Measurements from ENCODE around the gene FOSB.

FOSB gene

DNA sequence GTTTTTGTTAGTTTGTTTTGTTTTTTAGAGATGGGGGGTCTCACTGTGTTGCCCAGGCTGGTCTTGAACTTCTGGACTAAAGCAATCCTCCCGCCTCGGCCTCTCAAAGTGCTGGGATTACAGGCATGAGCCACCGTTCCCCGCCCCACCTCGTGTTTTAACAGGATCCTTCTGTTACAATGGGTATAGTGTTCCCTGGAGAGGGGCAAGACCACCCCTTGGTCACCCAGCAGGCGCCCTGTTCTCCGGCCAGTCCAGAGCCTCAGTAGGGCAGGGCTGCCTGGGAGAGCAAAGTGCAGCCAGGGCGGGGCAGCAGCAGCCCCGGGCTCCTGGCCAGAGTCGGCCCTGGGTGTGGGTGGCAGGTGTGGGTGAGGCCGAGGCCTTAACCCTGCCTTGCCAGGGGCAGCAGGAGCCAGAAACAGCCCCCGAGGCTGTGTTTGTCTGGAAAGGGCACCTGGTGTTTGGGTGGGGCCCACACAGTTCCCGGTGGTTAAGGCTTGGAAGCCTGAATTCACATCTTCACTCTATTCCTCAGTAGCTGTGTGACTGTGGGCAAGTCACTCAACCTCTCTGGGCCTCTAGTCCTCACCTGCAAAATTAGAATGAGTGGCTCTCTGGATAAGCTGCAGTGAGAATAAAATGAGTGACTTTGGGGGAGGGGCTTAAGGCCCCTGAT, 46.7 kb downstream of the FOSB start:
- peak overlapping the region; percentile 16 for H3K4me3 ChIP-seq (ENCODE audit: low read depth, low read length)
- TF ChIP-seq, protein P1, sequence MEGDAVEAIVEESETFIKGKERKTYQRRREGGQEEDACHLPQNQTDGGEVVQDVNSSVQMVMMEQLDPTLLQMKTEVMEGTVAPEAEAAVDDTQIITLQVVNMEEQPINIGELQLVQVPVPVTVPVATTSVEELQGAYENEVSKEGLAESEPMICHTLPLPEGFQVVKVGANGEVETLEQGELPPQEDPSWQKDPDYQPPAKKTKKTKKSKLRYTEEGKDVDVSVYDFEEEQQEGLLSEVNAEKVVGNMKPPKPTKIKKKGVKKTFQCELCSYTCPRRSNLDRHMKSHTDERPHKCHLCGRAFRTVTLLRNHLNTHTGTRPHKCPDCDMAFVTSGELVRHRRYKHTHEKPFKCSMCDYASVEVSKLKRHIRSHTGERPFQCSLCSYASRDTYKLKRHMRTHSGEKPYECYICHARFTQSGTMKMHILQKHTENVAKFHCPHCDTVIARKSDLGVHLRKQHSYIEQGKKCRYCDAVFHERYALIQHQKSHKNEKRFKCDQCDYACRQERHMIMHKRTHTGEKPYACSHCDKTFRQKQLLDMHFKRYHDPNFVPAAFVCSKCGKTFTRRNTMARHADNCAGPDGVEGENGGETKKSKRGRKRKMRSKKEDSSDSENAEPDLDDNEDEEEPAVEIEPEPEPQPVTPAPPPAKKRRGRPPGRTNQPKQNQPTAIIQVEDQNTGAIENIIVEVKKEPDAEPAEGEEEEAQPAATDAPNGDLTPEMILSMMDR (IDR thresholded peaks at IDR 0.05; ENCODE audit: borderline replicate concordance, insufficient read depth, low read depth, low read length), result no peak

DNA sequence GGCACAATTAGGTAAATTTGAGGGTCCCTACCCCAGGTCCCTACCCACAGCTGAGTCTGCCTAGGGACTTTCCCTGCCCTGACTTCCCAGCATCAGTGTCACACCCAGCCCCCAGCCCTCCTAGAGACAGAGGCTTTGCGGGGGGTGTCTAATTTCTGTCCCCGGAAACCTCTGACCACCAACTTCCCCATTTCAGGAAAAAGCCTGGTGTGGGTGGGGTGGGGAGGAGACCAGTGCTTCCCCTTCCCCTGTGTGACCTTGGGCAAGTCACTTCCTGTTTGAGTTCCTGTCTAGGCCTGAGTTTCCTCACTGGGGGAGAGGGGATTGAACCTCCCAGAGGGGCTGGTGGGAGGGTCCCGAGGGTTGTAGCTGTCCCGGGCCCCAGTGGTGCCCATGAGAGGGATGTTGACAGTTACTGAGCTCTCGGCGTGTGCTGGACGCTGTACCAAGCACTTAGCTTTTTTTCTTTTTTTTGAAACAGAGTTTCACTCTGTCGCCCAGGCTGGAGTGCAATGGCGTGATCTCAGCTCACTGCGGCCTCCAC, 47.4 kb downstream of the FOSB start:
- TF ChIP-seq, protein P1 (IDR thresholded peaks at IDR 0.05; ENCODE audit: borderline replicate concordance, insufficient read depth, low read depth, low read length), result no peak
- peak overlapping the region; percentile 16 for H3K4me3 ChIP-seq (ENCODE audit: low read depth, low read length)

GRCh38 chr19:45515807-45516401, 48.1 kb downstream of the FOSB start:
- TF ChIP-seq, protein P1 (IDR thresholded peaks at IDR 0.05; ENCODE audit: borderline replicate concordance, insufficient read depth, low read depth, low read length), result no peak
- H3K4me3 ChIP-seq (ENCODE audit: low read depth, low read length), result no peak overlapping the region

DNA sequence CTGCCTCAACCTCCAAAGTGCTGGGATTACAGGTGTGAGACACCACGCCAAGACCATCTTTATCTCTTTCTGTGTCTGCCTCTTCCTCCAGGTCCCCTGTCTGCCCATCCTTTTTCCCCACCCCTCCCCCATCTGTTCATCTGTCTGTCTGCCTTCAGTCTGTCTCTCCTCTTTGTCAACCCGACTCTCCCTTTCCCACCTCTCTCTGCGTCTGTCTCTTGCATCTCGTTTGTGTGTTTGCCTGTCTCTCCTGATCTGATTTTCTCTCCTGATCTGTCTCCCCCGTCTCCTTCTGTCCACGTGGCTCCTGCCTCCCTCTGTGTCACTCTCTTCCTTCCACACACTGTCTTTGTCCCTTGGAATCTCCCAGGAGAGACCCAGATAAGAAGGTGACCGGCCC, 49.4 kb downstream of the FOSB start:
- no peak overlapping the region for H3K4me3 ChIP-seq (ENCODE audit: low read depth, low read length)
- TF ChIP-seq, protein P1 (IDR thresholded peaks at IDR 0.05; ENCODE audit: borderline replicate concordance, insufficient read depth, low read depth, low read length), result no peak

DNA sequence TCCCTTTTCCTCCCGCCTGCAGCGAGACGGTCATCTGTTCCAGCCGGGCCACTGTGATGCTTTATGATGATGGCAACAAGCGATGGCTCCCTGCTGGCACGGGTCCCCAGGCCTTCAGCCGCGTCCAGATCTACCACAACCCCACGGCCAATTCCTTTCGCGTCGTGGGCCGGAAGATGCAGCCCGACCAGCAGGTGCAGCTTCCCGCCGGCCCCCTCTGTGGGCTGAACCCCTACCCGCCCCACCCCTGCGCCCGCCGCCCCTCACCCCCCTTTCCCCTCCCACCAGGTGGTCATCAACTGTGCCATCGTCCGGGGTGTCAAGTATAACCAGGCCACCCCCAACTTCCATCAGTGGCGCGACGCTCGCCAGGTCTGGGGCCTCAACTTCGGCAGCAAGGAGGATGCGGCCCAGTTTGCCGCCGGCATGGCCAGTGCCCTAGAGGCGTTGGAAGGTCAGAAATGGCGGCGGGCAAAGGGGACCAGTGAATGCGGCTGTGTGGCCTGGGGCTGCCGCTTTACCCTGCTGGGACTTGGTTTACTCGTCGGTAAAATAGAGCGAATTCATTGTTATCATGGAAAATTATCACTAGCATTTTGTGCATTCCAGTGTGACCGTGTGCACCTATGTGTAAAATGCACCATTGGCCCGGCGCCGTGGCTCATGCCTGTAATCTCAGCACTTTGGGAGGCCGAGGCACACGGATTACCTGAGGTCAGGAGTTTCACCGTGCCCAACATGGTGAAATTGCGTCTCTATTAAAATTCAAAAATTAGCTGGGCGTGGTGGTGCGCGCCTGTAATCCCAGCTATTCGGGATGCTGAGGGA, 50.1 kb downstream of the FOSB start:
- H3K4me3 ChIP-seq (ENCODE audit: low read depth, low read length), result no peak overlapping the region
- TF ChIP-seq, protein P1 (IDR thresholded peaks at IDR 0.05; ENCODE audit: borderline replicate concordance, insufficient read depth, low read depth, low read length), result no peak

GRCh38 chr19:45518469-45518826, 50.7 kb downstream of the FOSB start:
- no peak overlapping the region for H3K4me3 ChIP-seq (ENCODE audit: low read depth, low read length)
- TF ChIP-seq, protein P1 (IDR thresholded peaks at IDR 0.05; ENCODE audit: borderline replicate concordance, insufficient read depth, low read depth, low read length), result no peak
